WTC11 (cell line): ENCODE measurements around the gene STRIP1. TPM values are rescaled to one million over a fixed set of nuclear protein-coding genes. Genes with fewer than 3 reads are reported as not detected.

ENCODE experiments used
- ATAC-seq: fragments of 200-7000 bp; cut with Tn5 transposase; 2 replicates; pipeline ENCODE4 v1.10.0; 2021; ENCODE audit warnings: mild to moderate bottlenecking, moderate library complexity
- CTCF ChIA-PET: fragments of 300-600 bp; sonication (Branson Sonifier 250); formaldehyde crosslinking; loops from one replicate; lab custom pipeline; 2021; ENCODE audit warnings: antibody characterized with exemption; lab: Charles Lee
- POLR2A ChIA-PET: fragments of 350-600 bp; sonication (Branson Sonifier 250); formaldehyde crosslinking; loops from one replicate; lab custom pipeline; 2021; ENCODE audit warnings: antibody characterized with exemption; lab: Charles Lee
- DNase-seq: peaks from one replicate; pipeline ENCODE4 v3.0.0; 2021; ENCODE audit warnings: low spot score
- H3K27ac Mint-ChIP-seq: 2 replicates; pipeline ENCODE4 v1.8.0; 2021; ENCODE audit warnings: mixed read lengths
- H3K27me3 Mint-ChIP-seq: 2 replicates; pipeline ENCODE4 v1.8.0; 2021; ENCODE audit warnings: low read depth, mild to moderate bottlenecking, moderate library complexity, mixed read lengths
- H3K36me3 Mint-ChIP-seq: 2 replicates; pipeline ENCODE4 v1.8.0; 2021; ENCODE audit warnings: mixed read lengths
- H3K4me1 Mint-ChIP-seq: 2 replicates; pipeline ENCODE4 v1.8.0; 2022; ENCODE audit warnings: mixed read lengths
- H3K4me3 Mint-ChIP-seq: 2 replicates; pipeline ENCODE4 v1.8.0; 2021; ENCODE audit warnings: mild to moderate bottlenecking, moderate library complexity, mixed read lengths
- H3K9me3 Mint-ChIP-seq: 2 replicates; pipeline ENCODE4 v1.8.0; 2021; ENCODE audit warnings: mixed read lengths
- CBFB ChIP-seq: sonication (generic); formaldehyde crosslinking; IDR thresholded peaks from 2 replicates; pipeline ENCODE4 v1.8.1; 2022; ENCODE audit warnings: mild to moderate bottlenecking, low read depth, missing genetic modification reagents
- CDX4 ChIP-seq: fragments of 250-450 bp; sonication (Bioruptor Pico); IDR thresholded peaks from 2 replicates; pipeline ENCODE4 v1.9.0; 2021; ENCODE audit warnings: moderate library complexity, mild to moderate bottlenecking, inconsistent platforms, borderline replicate concordance
- CREB1 ChIP-seq: sonication (generic); formaldehyde crosslinking; IDR thresholded peaks from 2 replicates; pipeline ENCODE4 v1.8.0; 2023; ENCODE audit warnings: mild to moderate bottlenecking, missing genetic modification reagents
- E2F4 ChIP-seq: sonication (generic); formaldehyde crosslinking; IDR thresholded peaks from 2 replicates; pipeline ENCODE4 v1.8.1; 2022; ENCODE audit warnings: low read depth, mild to moderate bottlenecking, moderate library complexity, missing genetic modification reagents, borderline replicate concordance
- E2F5 ChIP-seq: sonication (generic); formaldehyde crosslinking; IDR thresholded peaks from 2 replicates; pipeline ENCODE4 v1.8.1; 2022; ENCODE audit warnings: mild to moderate bottlenecking, moderate library complexity, missing genetic modification reagents
- GABPB1 ChIP-seq: sonication (generic); formaldehyde crosslinking; IDR thresholded peaks from 2 replicates; pipeline ENCODE4 v1.8.1; 2023; ENCODE audit warnings: mild to moderate bottlenecking, missing genetic modification reagents
- GRHL2 ChIP-seq: fragments of 250-450 bp; sonication (Bioruptor Pico); IDR thresholded peaks from 2 replicates; pipeline ENCODE4 v1.8.0; 2022; ENCODE audit warnings: mild to moderate bottlenecking, moderate library complexity; ENCODE audit not compliant: insufficient replicate concordance, severe bottlenecking
- GTF2I ChIP-seq: fragments of 250-450 bp; sonication (Bioruptor Pico); conservative IDR thresholded peaks from 2 replicates; pipeline ENCODE4 v1.4.0; 2021; ENCODE audit warnings: mild to moderate bottlenecking
- HMGA2 ChIP-seq: fragments of 250-450 bp; sonication (Bioruptor Pico); IDR thresholded peaks from 2 replicates; pipeline ENCODE4 v1.4.0; 2021; ENCODE audit warnings: mild to moderate bottlenecking, moderate library complexity
- HMGXB4 ChIP-seq: sonication (generic); formaldehyde crosslinking; IDR thresholded peaks from 2 replicates; pipeline ENCODE4 v1.8.1; 2023; ENCODE audit warnings: mild to moderate bottlenecking, moderate library complexity, missing genetic modification reagents
- IRF1 ChIP-seq: sonication (generic); formaldehyde crosslinking; IDR thresholded peaks from 2 replicates; pipeline ENCODE4 v1.8.0; 2023; ENCODE audit warnings: missing genetic modification reagents
- IRF2 ChIP-seq: sonication (generic); formaldehyde crosslinking; IDR thresholded peaks from 2 replicates; pipeline ENCODE4 v1.8.0; 2022; ENCODE audit warnings: low read depth, missing genetic modification reagents, borderline replicate concordance
- JUN ChIP-seq: sonication (generic); formaldehyde crosslinking; IDR thresholded peaks from 2 replicates; pipeline ENCODE4 v1.8.0; 2023; ENCODE audit warnings: mild to moderate bottlenecking, missing genetic modification reagents
- NFATC4 ChIP-seq: fragments of 250-450 bp; sonication (Bioruptor Pico); IDR thresholded peaks from 2 replicates; pipeline ENCODE4 v1.9.0; 2021; ENCODE audit warnings: mild to moderate bottlenecking
- NFE2L1 ChIP-seq: sonication (generic); formaldehyde crosslinking; IDR thresholded peaks from 2 replicates; pipeline ENCODE4 v1.8.1; 2023; ENCODE audit warnings: missing genetic modification reagents
- NR2C2 ChIP-seq: sonication (generic); formaldehyde crosslinking; IDR thresholded peaks from 2 replicates; pipeline ENCODE4 v1.8.0; 2022; ENCODE audit warnings: mild to moderate bottlenecking, missing genetic modification reagents
- OVOL2 ChIP-seq: fragments of 250-450 bp; sonication (Bioruptor Pico); IDR thresholded peaks from 2 replicates; pipeline ENCODE4 v1.9.0; 2021; ENCODE audit warnings: mild to moderate bottlenecking, borderline replicate concordance
- SP1 ChIP-seq: sonication (generic); formaldehyde crosslinking; conservative IDR thresholded peaks from 2 replicates; pipeline ENCODE4 v1.8.1; 2022; ENCODE audit warnings: missing genetic modification reagents
- TEAD1 ChIP-seq: sonication (generic); formaldehyde crosslinking; IDR thresholded peaks from 2 replicates; pipeline ENCODE4 v1.8.0; 2022; ENCODE audit warnings: mild to moderate bottlenecking, missing genetic modification reagents
- ZBTB21 ChIP-seq: sonication (generic); formaldehyde crosslinking; IDR thresholded peaks from 2 replicates; pipeline ENCODE4 v1.8.1; 2023; ENCODE audit warnings: mild to moderate bottlenecking, missing genetic modification reagents, borderline replicate concordance
- ZNF281 ChIP-seq: sonication (generic); formaldehyde crosslinking; IDR thresholded peaks from 2 replicates; pipeline ENCODE4 v1.8.0; 2023; ENCODE audit warnings: mild to moderate bottlenecking, missing genetic modification reagents
- ZNF416 ChIP-seq: fragments of 250-450 bp; sonication (Bioruptor Pico); IDR thresholded peaks from 2 replicates; pipeline ENCODE4 v1.9.0; 2021; ENCODE audit warnings: mild to moderate bottlenecking, inconsistent platforms
- ZNF423 ChIP-seq: fragments of 250-450 bp; sonication (Bioruptor Pico); IDR thresholded peaks from 2 replicates; pipeline ENCODE4 v2.1.2; 2022; ENCODE audit warnings: mild to moderate bottlenecking, moderate library complexity
- ZNF512 ChIP-seq: sonication (generic); formaldehyde crosslinking; IDR thresholded peaks from 2 replicates; pipeline ENCODE4 v1.8.1; 2022; ENCODE audit warnings: missing genetic modification reagents, borderline replicate concordance
- total RNA-seq: library from RNA; stranded (reverse); gene quantifications from 3 replicates; pipeline ENCODE4 v1.2.3, GENCODE V29; 2021

STRIP1 gene
- total RNA-seq, 1 experiment from 2014 or later = 42.8 TPM

GRCh38 chr1:110012100-110012780 is 22.2 kb upstream of the STRIP1 start:
- TF ChIP-seq CBFB (CRISPR knock-in tag) (no peak), IRF1 (CRISPR knock-in tag) (no peak), NR2C2 (CRISPR knock-in tag) (no peak), ZNF416 (CRISPR knock-in tag) (no peak), GTF2I (CRISPR knock-in tag) (no peak), ZNF281 (no peak), ZNF423 (no peak), TEAD1 (no peak), JUN (CRISPR knock-in tag) (no peak), E2F5 (CRISPR knock-in tag) (no peak)
- H3K9me3 Mint-ChIP-seq = no peaks in the 10 kb centered on the region
- H3K36me3 Mint-ChIP-seq = peaks cover 68% of the 10 kb centered on the region
- no peak for ATAC-seq
- peaks cover 5% of the 10 kb centered on the region for H3K4me1 Mint-ChIP-seq
- no peak overlapping the region for H3K27ac Mint-ChIP-seq
- no peak for DNase-seq
- H3K4me3 Mint-ChIP-seq = no peak overlapping the region
- POLR2A ChIA-PET = no interaction called here
- CTCF ChIA-PET = interaction anchor here (1.0 to 4.0 kb wide), 9 partner anchors 13 to 235 kb away, joined by 3 to 45 read pairs (median 4); partner anchors contain the start of genes AHCYL1 and STRIP1
- H3K27me3 Mint-ChIP-seq = no peaks in the 10 kb centered on the region

GRCh38 chr1:110017792-110018191 is 16.6 kb upstream of the STRIP1 start:
- no peak for ATAC-seq

More at GRCh38 chr1:110017792-110018191, 16.6 kb upstream of the STRIP1 start:
- Mint-ChIP-seq H3K9me3 (no peaks in the 10 kb centered on the region), H3K27ac (no peak overlapping the region), H3K4me1 (no peaks in the 10 kb centered on the region), H3K36me3 (peaks cover 89% of the 10 kb centered on the region), H3K4me3 (no peak overlapping the region), H3K27me3 (no peaks in the 10 kb centered on the region)
- ChIA-PET CTCF (no interaction called here), POLR2A (no interaction called here)
- TF ChIP-seq CDX4 (CRISPR knock-in tag) (no peak), SP1 (CRISPR knock-in tag) (no peak), OVOL2 (CRISPR knock-in tag) (no peak), NFATC4 (no peak), ZBTB21 (CRISPR knock-in tag) (no peak), HMGXB4 (no peak), CREB1 (CRISPR knock-in tag) (no peak), GRHL2 (CRISPR knock-in tag) (no peak), TEAD1 (no peak), IRF2 (CRISPR knock-in tag) (no peak), ZNF512 (CRISPR knock-in tag) (no peak), HMGA2 (CRISPR knock-in tag) (no peak), GABPB1 (CRISPR knock-in tag) (no peak), NFE2L1 (CRISPR knock-in tag) (no peak), E2F4 (CRISPR knock-in tag) (no peak)
- DNase-seq = no peak
